Right lobe of liver (tissue), 5 donors: ENCODE data around the gene HECTD4. TPM values are rescaled to one million over a fixed set of nuclear protein-coding genes. Genes with fewer than 3 reads are reported as not detected.

ENCODE experiments used
- microRNA-seq, 2 donors: library from miRNA; unstranded; fragments of <30 nt; microRNA quantifications; one replicate each; pipeline ENCODE4, GENCODE V29; 2019 to 2020
- small RNA-seq, 2 experiments: library from RNA; depleted of rRNA; stranded (forward); fragments of <200 nt; gene quantifications; one replicate each; pipeline ENCODE3, GENCODE V24; 2016
- total RNA-seq, 6 experiments: library from RNA; depleted of rRNA in 2 of 6; stranded (reverse); fragments of >200 nt in 2 of 6; fragmentation: NEBNext Ultra II Directional in 3 of 6; extraction: Animal tissue kit (Norgen Biotek cat#: 25700) in 3 of 6; gene quantifications; one replicate each; pipeline versions ENCODE4 v1.1.0 to v1.2.4, GENCODE V29; 2016 to 2023
- donor health status: DM: no; HTN: no; CAD: no.
- donor health status: DM: no; HTN: no; CAD: no.
- donor health status: DM: no; HTN: yes; CAD: no.
- donor health status: DM: no; HTN: yes; CAD: no.

The HECTD4 gene
- total RNA-seq, 6 experiments from 2014 or later, result 12.6 to 24.4 (median 19.3) TPM

Small RNA genes lying within 50 kb of the gene (microRNA-seq; reads per million reads assigned to microRNA genes)
- gene MIR6861, result 0 to 0.29 reads per million in 2 donors

Small RNA genes lying within 50 kb of the gene (small RNA-seq; reads per million reads assigned to genes)
- 0 reads per million in 2 experiments for gene RF00019

Other genes with a start within 250 kb of the HECTD4 start
- gene RPL6, start 27.2 kb upstream of the HECTD4 start, total RNA-seq, result 100 to 1,000 TPM; 393 to 887 (median 470) TPM
- gene PTPN11, start 36.5 kb upstream of the HECTD4 start, total RNA-seq, result 10 to 100 TPM; 66.4 to 77.7 (median 68.6) TPM